Activated CD4-positive, CD25-positive, alpha-beta regulatory T cell treated with anti-CD3 and anti-CD28 coated beads, Interleukin-2, amount 50 U/mL, for 16 hours (primary cell): ENCODE results near the gene ENOX1.
"Not testable (repeated sequence)": the region's sequence is repeated elsewhere in the genome, so short reads cannot be mapped to it uniquely, and the experiment has no call there.

ENCODE experiments used
- DNase-seq: peaks from one replicate; pipeline ENCODE4 v3.0.0-alpha.2; 2020; ENCODE audit warnings: low read depth, low spot score

ENOX1 gene

DNA sequence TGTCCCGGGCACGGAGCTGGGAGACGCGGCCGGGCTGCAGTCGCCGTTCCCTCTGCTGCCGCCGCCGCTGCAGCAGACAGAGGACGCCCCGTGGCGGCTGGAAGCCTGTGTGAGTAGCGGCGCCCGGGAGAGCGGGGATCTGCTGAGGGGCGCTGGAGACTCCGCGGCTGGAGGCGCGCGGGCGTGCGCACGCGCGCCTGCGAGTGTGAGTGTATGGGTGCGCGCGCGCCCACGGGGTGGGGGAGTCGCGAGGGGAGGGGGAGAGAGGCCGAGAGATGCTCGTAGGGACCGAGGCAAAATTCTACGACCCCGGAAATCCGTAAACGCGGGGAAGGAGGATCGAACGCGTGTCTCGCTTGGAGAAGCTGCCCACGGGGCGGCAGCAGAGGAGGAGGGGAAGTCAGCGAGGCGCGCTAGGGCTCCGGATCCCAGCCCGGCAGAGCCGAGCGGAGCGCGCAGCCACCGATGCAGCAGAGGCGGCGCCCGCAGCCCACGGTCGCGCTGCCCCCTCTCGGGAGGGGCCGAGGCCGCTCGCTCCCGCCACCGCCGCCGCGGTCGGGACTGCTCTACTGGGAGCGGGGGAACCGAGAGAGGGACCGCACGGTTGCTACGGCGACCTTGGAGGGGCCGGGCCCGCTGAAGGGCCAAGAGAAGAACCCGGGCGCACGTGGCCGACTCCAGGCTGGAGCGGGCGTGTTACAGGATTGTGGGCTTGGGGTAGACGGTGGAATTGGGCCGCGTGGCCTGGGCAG, at the start of gene ENOX1:
ENOX1 (minus strand) TSS at position 207 of the 752 bp plus-strand sequence.
- DNase-seq = no peak

GRCh38 chr13:43835701-43836100, 48.9 kb upstream of the ENOX1 start:
- DNase-seq = no peak

DNA sequence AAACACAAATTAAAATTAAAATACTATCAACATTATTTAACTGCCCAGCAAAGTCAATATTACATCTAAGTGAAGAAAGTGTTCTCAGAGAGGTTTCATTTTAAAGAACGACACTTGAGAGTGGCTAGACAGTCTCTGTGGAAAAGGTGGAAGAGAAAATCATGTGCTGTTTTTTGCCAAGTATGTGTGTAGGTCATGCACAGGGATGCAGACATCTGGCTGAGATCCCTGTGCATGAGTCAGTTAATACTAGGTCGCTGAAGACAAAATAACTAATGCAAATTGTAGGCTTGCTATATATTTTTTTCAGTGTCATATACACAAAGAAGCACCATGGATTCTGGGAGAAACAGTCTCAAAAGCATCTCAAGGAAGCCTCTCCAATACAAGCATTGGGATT, 44.3 kb upstream of the ENOX1 start:
- DNase-seq = no peak

DNA sequence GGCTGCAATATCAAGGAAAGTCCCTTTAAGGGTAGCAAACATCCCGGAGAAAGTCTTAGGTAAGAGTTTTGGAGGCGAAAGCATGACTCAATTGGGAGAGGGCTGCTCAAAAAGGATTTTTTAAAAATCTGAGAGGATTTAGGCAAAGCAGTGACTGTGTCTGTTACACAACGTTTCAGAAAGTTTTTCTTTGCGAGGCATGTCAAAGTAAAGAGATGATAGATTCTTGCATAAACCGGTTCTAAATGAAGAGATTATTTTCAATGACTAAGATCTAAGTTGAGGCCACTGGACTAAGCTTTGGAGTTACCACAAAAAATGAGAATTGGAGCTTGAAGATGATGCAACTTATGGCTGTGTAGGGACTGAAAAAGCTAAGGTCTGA, 43.7 kb upstream of the ENOX1 start:
- no peak for DNase-seq

GRCh38 chr13:43824656-43825055, 37.9 kb upstream of the ENOX1 start:
- not testable (repeated sequence) for DNase-seq

GRCh38 chr13:43822969-43823368, 36.2 kb upstream of the ENOX1 start:
- no peak for DNase-seq

- no peak for DNase-seq
Observed at GRCh38 chr13:43816401-43816889, 29.7 kb upstream of the ENOX1 start.

DNA sequence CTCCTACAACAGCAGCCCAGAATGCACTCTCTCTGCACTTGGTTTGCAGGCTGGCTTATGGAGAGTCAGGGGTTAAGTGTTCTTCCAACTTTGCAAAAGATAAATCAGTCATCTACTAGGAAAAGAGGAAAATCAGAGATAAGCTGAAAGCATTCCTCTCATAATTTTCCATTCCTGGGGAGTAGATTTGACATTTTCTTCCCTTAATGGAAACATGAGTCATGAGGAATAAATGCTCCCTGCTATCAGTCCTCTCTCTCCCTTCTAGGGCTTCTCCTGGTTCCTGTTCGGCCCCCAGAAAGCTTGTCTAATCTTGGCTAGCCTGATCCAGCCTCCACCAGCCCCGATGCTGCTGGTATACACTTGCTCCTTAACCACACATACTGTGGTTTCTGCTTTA, 28.4 kb upstream of the ENOX1 start:
- no peak for DNase-seq

GRCh38 chr13:43808676-43809075, 21.9 kb upstream of the ENOX1 start:
- no peak for DNase-seq

- DNase-seq = no peak
Observed at GRCh38 chr13:43805681-43806128, 18.9 kb upstream of the ENOX1 start.

DNA sequence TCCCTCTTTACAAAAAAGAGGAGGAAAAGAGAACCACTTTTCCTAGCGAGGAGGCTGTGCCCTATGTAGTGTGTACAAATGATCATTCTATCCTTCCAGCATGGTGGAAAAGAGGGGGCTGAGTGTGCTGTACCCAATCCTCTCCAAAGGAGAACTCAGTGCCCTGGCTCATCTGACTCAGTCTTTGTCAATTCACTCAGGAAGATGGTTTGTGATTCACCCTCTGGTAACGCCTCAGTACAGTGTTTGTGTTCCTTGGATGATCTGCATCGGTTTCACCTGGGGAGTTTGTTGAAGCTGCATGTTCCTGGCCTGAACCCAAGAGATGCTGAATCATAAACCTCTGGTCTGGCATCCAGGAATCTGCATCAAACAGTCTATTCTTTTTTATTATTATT, 18.3 kb upstream of the ENOX1 start:
- no peak for DNase-seq

- DNase-seq = no peak
Observed at GRCh38 chr13:43804461-43805070, 17.8 kb upstream of the ENOX1 start.

- no peak for DNase-seq
Observed at GRCh38 chr13:43802511-43802910, 15.7 kb upstream of the ENOX1 start.

DNA sequence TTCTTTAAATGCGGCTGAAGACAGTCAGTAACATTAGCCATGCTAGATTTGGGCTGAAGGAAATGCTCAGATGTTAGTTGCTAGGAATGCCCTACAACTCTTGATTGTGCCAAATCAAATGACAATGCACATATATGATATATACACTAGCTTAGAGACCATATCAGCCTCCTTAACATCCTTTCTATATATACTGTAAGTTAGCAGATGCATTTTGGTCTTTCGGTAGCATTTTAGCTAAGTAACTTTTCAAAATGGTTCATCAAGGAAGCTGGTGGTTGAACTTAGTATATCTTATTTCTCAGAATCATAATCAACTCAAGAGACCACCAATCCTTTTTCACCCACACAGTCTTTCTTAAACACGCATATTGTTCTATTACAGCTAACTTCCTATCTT, 14.1 kb upstream of the ENOX1 start:
- DNase-seq = no peak

DNA sequence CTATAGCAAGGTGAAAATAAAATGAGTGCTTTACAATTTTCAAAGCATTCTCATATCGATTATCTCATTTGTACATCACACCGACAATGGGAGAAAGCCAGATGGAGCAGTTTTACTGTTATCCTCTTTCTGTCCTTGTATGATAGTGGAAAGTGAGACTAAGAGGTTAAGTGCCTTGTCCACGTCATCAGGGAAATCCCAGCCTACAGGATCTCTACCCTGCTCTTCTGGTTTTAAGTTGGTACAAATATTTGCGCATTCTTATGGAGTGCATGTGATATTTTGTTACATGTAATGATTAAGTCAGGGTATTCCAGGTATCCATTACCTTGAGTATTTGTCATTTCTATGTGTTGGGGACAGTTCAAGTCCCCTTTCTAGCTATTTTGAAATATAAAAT, 12.4 kb upstream of the ENOX1 start:
- DNase-seq = no peak

- DNase-seq = no peak
Observed at GRCh38 chr13:43797869-43798268, 11.1 kb upstream of the ENOX1 start.

GRCh38 chr13:43797159-43797558, 10.4 kb upstream of the ENOX1 start:
- no peak for DNase-seq

- DNase-seq = no peak
Observed at GRCh38 chr13:43794416-43794815, 7.6 kb upstream of the ENOX1 start.

- no peak for DNase-seq
Observed at GRCh38 chr13:43792076-43792881, 5.5 kb upstream of the ENOX1 start.

GRCh38 chr13:43787997-43788396, 1.2 kb upstream of the ENOX1 start:
- no peak for DNase-seq

- DNase-seq = no peak
Observed at GRCh38 chr13:43787518-43787891, 733 bp upstream of the ENOX1 start.

DNA sequence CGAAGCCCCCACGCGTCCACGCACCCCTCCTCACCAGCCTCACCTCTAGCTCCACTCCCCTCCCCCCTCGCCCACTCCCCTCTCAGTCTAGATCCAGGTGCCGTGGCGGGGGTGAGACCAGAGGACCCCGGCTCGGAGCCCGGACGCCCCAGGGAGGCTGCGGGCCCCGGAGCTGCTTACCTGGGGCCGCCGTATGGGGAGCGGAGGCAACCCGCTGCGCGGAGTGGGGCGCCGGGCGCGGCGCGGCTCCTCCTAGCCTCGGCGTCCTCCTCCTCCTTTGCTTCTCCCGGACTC, 353 bp downstream of the ENOX1 start:
- DNase-seq = no peak
